HG02973 (cell line): ENCODE measurements around the gene MRPL19.

Experiments used
- ATAC-seq: cut with Tn5 transposase; IDR thresholded peaks from one replicate; pipeline ENCODE4 v1.9.1; 2021; ENCODE audit warnings: moderate library complexity; ENCODE audit not compliant: unreplicated experiment

The MRPL19 gene

GRCh38 chr2:75646583-75647425 lies at the start of gene MRPL19:
Gene MRPL19 (plus strand): TSS chr2:75646783. CDS start chr2:75646808, 25 bp downstream.
- ATAC-seq = peak; percentile 88

- no peak for ATAC-seq
Measured at GRCh38 chr2:75596784-75597183, 49.8 kb upstream of the MRPL19 start.

GRCh38 chr2:75597949-75598348 lies 48.6 kb upstream of the MRPL19 start:
- ATAC-seq = no peak

- ATAC-seq = no peak
Measured at GRCh38 chr2:75598589-75599155, 47.9 kb upstream of the MRPL19 start.

GRCh38 chr2:75600461-75601011 lies 46.0 kb upstream of the MRPL19 start:
- ATAC-seq = no peak

- no peak for ATAC-seq
Measured at GRCh38 chr2:75602724-75603342, 43.8 kb upstream of the MRPL19 start.

GRCh38 chr2:75603477-75603876 lies 43.1 kb upstream of the MRPL19 start:
- ATAC-seq = no peak

- ATAC-seq = no peak
Measured at GRCh38 chr2:75604484-75604883, 42.1 kb upstream of the MRPL19 start.

- no peak for ATAC-seq
Measured at GRCh38 chr2:75605770-75606529, 40.6 kb upstream of the MRPL19 start.

GRCh38 chr2:75606761-75607399 lies 39.7 kb upstream of the MRPL19 start:
- ATAC-seq = no peak

- ATAC-seq = no peak
Measured at GRCh38 chr2:75607400-75607798, 39.2 kb upstream of the MRPL19 start.

GRCh38 chr2:75607988-75608683 lies 38.4 kb upstream of the MRPL19 start:
- no peak for ATAC-seq

- ATAC-seq = peak; percentile 72
Measured at GRCh38 chr2:75608684-75609333, 37.8 kb upstream of the MRPL19 start.

- no peak for ATAC-seq
Measured at GRCh38 chr2:75609334-75609689, 37.3 kb upstream of the MRPL19 start.

- no peak for ATAC-seq
Measured at GRCh38 chr2:75609937-75610508, 36.6 kb upstream of the MRPL19 start.

- ATAC-seq = no peak
Measured at GRCh38 chr2:75610671-75611070, 35.9 kb upstream of the MRPL19 start.

- no peak for ATAC-seq
Measured at GRCh38 chr2:75612108-75612861, 34.3 kb upstream of the MRPL19 start.

GRCh38 chr2:75612862-75613243 lies 33.7 kb upstream of the MRPL19 start:
- no peak for ATAC-seq
